Neural cell (in vitro differentiated cells): ENCODE measurements around the gene CLDN15.

Experiments used
- EP300 ChIP-seq: fragments of 450-650 bp; conservative IDR thresholded peaks from 2 replicates; pipeline ENCODE4 v1.6.1; 2014; ENCODE audit warnings: antibody characterized with exemption, mild to moderate bottlenecking, moderate library complexity; ENCODE audit not compliant: poor library complexity, severe bottlenecking
- EZH2 ChIP-seq: fragments of 200-600, 300-800 bp; shearing (Covaris generic), sonication (generic); IDR thresholded peaks from 2 replicates; pipeline ENCODE4 v1.6.1; 2014; ENCODE audit warnings: antibody characterized with exemption, low read length, borderline replicate concordance, mild to moderate bottlenecking; ENCODE audit not compliant: insufficient read depth, poor library complexity, severe bottlenecking
- POLR2AphosphoS5 ChIP-seq: IDR thresholded peaks from 2 replicates; pipeline ENCODE4 v1.6.1; 2012
- RAD21 ChIP-seq: fragments of 450-650 bp; conservative IDR thresholded peaks from 2 replicates; pipeline ENCODE4 v1.6.1; 2014; ENCODE audit warnings: antibody characterized with exemption, mild to moderate bottlenecking, moderate library complexity
- SMC3 ChIP-seq: fragments of 450-650 bp; conservative IDR thresholded peaks from 2 replicates; pipeline ENCODE4 v1.6.1; 2014; ENCODE audit warnings: antibody characterized with exemption, mild to moderate bottlenecking, moderate library complexity; ENCODE audit not compliant: poor library complexity
- TAF1 ChIP-seq: IDR thresholded peaks from 2 replicates; pipeline ENCODE4 v1.6.1; 2012; ENCODE audit warnings: low read depth
- TF ChIP-seq, protein P1 (sequence below): fragments of 450-650 bp; IDR thresholded peaks from 2 replicates; pipeline ENCODE4 v1.5.1; 2014; ENCODE audit warnings: antibody characterized with exemption, mild to moderate bottlenecking, moderate library complexity; ENCODE audit not compliant: poor library complexity, severe bottlenecking
- TF ChIP-seq, protein P2 (sequence below): IDR thresholded peaks from 2 replicates; pipeline ENCODE4 v1.6.1; 2012; ENCODE audit warnings: borderline replicate concordance

- TF ChIP-seq POLR2AphosphoS5 (no peak), SMC3 (no peak), TAF1 (no peak), RAD21 (no peak), EZH2 (no peak), EP300 (no peak)
- TF ChIP-seq, protein P1, sequence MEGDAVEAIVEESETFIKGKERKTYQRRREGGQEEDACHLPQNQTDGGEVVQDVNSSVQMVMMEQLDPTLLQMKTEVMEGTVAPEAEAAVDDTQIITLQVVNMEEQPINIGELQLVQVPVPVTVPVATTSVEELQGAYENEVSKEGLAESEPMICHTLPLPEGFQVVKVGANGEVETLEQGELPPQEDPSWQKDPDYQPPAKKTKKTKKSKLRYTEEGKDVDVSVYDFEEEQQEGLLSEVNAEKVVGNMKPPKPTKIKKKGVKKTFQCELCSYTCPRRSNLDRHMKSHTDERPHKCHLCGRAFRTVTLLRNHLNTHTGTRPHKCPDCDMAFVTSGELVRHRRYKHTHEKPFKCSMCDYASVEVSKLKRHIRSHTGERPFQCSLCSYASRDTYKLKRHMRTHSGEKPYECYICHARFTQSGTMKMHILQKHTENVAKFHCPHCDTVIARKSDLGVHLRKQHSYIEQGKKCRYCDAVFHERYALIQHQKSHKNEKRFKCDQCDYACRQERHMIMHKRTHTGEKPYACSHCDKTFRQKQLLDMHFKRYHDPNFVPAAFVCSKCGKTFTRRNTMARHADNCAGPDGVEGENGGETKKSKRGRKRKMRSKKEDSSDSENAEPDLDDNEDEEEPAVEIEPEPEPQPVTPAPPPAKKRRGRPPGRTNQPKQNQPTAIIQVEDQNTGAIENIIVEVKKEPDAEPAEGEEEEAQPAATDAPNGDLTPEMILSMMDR: no peak
- TF ChIP-seq, protein P2, sequence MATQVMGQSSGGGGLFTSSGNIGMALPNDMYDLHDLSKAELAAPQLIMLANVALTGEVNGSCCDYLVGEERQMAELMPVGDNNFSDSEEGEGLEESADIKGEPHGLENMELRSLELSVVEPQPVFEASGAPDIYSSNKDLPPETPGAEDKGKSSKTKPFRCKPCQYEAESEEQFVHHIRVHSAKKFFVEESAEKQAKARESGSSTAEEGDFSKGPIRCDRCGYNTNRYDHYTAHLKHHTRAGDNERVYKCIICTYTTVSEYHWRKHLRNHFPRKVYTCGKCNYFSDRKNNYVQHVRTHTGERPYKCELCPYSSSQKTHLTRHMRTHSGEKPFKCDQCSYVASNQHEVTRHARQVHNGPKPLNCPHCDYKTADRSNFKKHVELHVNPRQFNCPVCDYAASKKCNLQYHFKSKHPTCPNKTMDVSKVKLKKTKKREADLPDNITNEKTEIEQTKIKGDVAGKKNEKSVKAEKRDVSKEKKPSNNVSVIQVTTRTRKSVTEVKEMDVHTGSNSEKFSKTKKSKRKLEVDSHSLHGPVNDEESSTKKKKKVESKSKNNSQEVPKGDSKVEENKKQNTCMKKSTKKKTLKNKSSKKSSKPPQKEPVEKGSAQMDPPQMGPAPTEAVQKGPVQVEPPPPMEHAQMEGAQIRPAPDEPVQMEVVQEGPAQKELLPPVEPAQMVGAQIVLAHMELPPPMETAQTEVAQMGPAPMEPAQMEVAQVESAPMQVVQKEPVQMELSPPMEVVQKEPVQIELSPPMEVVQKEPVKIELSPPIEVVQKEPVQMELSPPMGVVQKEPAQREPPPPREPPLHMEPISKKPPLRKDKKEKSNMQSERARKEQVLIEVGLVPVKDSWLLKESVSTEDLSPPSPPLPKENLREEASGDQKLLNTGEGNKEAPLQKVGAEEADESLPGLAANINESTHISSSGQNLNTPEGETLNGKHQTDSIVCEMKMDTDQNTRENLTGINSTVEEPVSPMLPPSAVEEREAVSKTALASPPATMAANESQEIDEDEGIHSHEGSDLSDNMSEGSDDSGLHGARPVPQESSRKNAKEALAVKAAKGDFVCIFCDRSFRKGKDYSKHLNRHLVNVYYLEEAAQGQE: no peak
Observed at GRCh38 chr7:101255796-101256195, 18.2 kb upstream of the CLDN15 start.
